ENCODE data around the gene DEPDC5.

GRCh38 chr22:31728857-31729256 is 25.0 kb upstream of the DEPDC5 start:
- no peak for TF ChIP-seq POLR2A (IDR thresholded peaks at IDR 0.05; ENCODE audit: low read depth, low read length)
- TF ChIP-seq POLR2AphosphoS5 (IDR thresholded peaks at IDR 0.05; ENCODE audit: low read depth, low read length): no peak
